Endothelial cell (in vitro differentiated cells): ENCODE data around the gene RAB30. TPM values are rescaled to one million over a fixed set of nuclear protein-coding genes. Genes with fewer than 3 reads are reported as not detected.

Source experiments
- DNase-seq: peaks from one replicate; pipeline ENCODE4 v3.0.0; 2021; ENCODE audit warnings: low spot score
- H3K27ac Mint-ChIP-seq: one replicate; pipeline ENCODE4 v1.8.0; 2021; ENCODE audit warnings: mixed read lengths, inconsistent platforms; ENCODE audit not compliant: unreplicated experiment
- H3K27me3 Mint-ChIP-seq: one replicate; pipeline ENCODE4 v1.8.0; 2021; ENCODE audit warnings: mild to moderate bottlenecking, moderate library complexity, mixed read lengths, inconsistent platforms; ENCODE audit not compliant: unreplicated experiment
- H3K36me3 Mint-ChIP-seq: one replicate; pipeline ENCODE4 v1.8.0; 2021; ENCODE audit warnings: mild to moderate bottlenecking, low read depth, mixed read lengths, inconsistent platforms; ENCODE audit not compliant: unreplicated experiment
- H3K4me1 Mint-ChIP-seq: one replicate; pipeline ENCODE4 v1.8.0; 2021; ENCODE audit warnings: mild to moderate bottlenecking, mixed read lengths, inconsistent platforms; ENCODE audit not compliant: unreplicated experiment
- H3K4me3 Mint-ChIP-seq: one replicate; pipeline ENCODE4 v1.8.0; 2021; ENCODE audit warnings: mild to moderate bottlenecking, mixed read lengths, inconsistent platforms; ENCODE audit not compliant: unreplicated experiment
- H3K9me3 Mint-ChIP-seq: one replicate; pipeline ENCODE4 v1.8.0; 2021; ENCODE audit warnings: mixed read lengths, inconsistent platforms; ENCODE audit not compliant: unreplicated experiment
- CTCF ChIP-seq: fragments of 200-600 bp; sonication (generic); IDR thresholded peaks from one replicate; pipeline ENCODE4 v1.5.0; 2021; ENCODE audit warnings: antibody characterized with exemption; ENCODE audit not compliant: unreplicated experiment
- total RNA-seq: library from RNA; stranded (reverse); fragmentation: NEBNext Ultra II Directional; extraction: Animal tissue kit (Norgen Biotek cat#: 25700); gene quantifications from one replicate; pipeline ENCODE4 v1.2.1, GENCODE V29; 2021; ENCODE audit not compliant: unreplicated experiment

Gene RAB30
- total RNA-seq, 1 donor from 2014 or later = 18.6 TPM

GRCh38 chr11:83027794-83028193 lies 43.9 kb downstream of the RAB30 start:
- Mint-ChIP-seq H3K4me3 (no peak overlapping the region), H3K4me1 (peaks cover 13% of the 10 kb centered on the region)

GRCh38 chr11:83027289-83027688 lies 44.4 kb downstream of the RAB30 start:
- Mint-ChIP-seq H3K4me3 (no peak overlapping the region), H3K36me3 (no peaks in the 10 kb centered on the region), H3K4me1 (peaks cover 13% of the 10 kb centered on the region), H3K9me3 (no peaks in the 10 kb centered on the region), H3K27me3 (peaks cover 2% of the 10 kb centered on the region), H3K27ac (no peak overlapping the region)
- DNase-seq = no peak
- no peak for TF ChIP-seq CTCF

More at GRCh38 chr11:83027794-83028193, 43.9 kb downstream of the RAB30 start:
- no peaks in the 10 kb centered on the region for H3K36me3 Mint-ChIP-seq
- H3K27ac Mint-ChIP-seq = no peak overlapping the region
- H3K27me3 Mint-ChIP-seq = peaks cover 2% of the 10 kb centered on the region
- no peaks in the 10 kb centered on the region for H3K9me3 Mint-ChIP-seq
- TF ChIP-seq CTCF = no peak
- no peak for DNase-seq

- no peak for DNase-seq
- Mint-ChIP-seq H3K27me3 (peaks cover 3% of the 10 kb centered on the region), H3K4me3 (no peak overlapping the region), H3K27ac (no peak overlapping the region), H3K4me1 (peaks cover 13% of the 10 kb centered on the region), H3K36me3 (peaks cover 5% of the 10 kb centered on the region), H3K9me3 (no peaks in the 10 kb centered on the region)
- no peak for TF ChIP-seq CTCF
These were observed 45.5 kb downstream of the RAB30 start for GRCh38 chr11:83026229-83026628.

GRCh38 chr11:83025267-83025704 lies 46.4 kb downstream of the RAB30 start:
- Mint-ChIP-seq H3K4me1 (peaks cover 13% of the 10 kb centered on the region), H3K9me3 (no peaks in the 10 kb centered on the region), H3K27ac (no peak overlapping the region), H3K36me3 (peaks cover 5% of the 10 kb centered on the region), H3K27me3 (peaks cover 5% of the 10 kb centered on the region), H3K4me3 (no peak overlapping the region)
- no peak for TF ChIP-seq CTCF
- DNase-seq = no peak

- no peaks in the 10 kb centered on the region for H3K9me3 Mint-ChIP-seq
- no peak for DNase-seq
- TF ChIP-seq CTCF = no peak
- peaks cover 5% of the 10 kb centered on the region for H3K36me3 Mint-ChIP-seq
- no peak overlapping the region for H3K4me3 Mint-ChIP-seq
- peaks cover 5% of the 10 kb centered on the region for H3K27me3 Mint-ChIP-seq
- H3K4me1 Mint-ChIP-seq = peaks cover 13% of the 10 kb centered on the region
- no peak overlapping the region for H3K27ac Mint-ChIP-seq
These were observed 47.3 kb downstream of the RAB30 start for GRCh38 chr11:83024270-83024854.
